ENCODE data around the gene TMEM184B. TPM values are rescaled to one million over a fixed set of nuclear protein-coding genes. Genes with fewer than 3 reads are reported as not detected.

The TMEM184B gene
- total RNA-seq, 1 donor from 2014 or later, result 62.8 TPM

DNA sequence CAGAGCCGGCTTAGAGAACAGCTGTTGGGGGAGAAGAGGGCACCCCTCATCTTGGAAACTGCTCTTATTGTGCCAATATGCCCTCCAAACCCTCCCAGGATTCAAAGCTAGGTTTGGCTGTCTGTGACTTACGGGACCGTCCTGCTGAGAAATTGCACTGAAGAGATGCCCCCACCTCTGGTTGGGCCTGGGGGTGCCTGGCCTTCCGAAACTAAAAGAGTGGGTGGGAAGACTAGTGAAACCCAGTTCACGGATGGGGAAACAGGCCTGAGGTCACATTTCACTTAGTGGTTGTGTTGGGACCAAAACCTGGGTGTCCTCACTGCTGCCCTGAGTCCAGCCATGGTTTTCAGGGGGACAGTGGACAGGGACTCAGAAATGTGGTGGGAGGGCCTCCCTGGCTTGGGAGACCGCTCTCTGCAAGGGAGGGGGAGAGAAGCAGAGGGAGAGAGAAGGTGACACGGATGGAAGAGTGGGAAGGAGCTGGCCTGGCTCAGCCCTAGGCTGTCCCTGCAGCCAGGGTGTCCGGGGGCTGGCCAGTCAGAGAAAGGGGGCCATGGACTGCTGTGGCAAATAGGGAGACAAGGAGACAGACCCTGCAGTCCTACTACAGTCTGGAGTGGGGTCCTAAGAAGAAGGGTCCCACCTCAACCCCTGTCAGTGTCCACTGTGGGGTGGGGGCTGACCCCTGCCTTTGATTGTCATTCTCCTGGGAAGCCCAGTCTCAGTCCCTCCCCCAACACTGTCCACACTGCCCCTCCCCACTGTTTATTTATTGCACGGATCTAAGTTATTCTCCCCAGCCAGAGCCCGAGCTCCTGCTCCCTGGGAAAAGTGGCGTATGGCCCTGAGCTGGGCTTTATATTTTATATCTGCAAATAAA is 57.4 kb downstream of the TMEM184B start:
- no peak for DNase-seq (ENCODE audit: low spot score in 2 of 2, unreplicated experiment in 2 of 2)
- H3K4me1 Mint-ChIP-seq, result peaks cover 29% of the 10 kb centered on the region
- H3K9me3 Mint-ChIP-seq, result no peaks in the 10 kb centered on the region
- H3K27me3 Mint-ChIP-seq (ENCODE audit: low read depth), result peaks cover 13% of the 10 kb centered on the region
- TF ChIP-seq, protein P1, sequence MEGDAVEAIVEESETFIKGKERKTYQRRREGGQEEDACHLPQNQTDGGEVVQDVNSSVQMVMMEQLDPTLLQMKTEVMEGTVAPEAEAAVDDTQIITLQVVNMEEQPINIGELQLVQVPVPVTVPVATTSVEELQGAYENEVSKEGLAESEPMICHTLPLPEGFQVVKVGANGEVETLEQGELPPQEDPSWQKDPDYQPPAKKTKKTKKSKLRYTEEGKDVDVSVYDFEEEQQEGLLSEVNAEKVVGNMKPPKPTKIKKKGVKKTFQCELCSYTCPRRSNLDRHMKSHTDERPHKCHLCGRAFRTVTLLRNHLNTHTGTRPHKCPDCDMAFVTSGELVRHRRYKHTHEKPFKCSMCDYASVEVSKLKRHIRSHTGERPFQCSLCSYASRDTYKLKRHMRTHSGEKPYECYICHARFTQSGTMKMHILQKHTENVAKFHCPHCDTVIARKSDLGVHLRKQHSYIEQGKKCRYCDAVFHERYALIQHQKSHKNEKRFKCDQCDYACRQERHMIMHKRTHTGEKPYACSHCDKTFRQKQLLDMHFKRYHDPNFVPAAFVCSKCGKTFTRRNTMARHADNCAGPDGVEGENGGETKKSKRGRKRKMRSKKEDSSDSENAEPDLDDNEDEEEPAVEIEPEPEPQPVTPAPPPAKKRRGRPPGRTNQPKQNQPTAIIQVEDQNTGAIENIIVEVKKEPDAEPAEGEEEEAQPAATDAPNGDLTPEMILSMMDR (IDR thresholded peaks at IDR 0.05; ENCODE audit: unreplicated experiment), result no peak
- H3K27ac Mint-ChIP-seq, result peak overlapping the region; percentile 79
- peaks cover 4% of the 10 kb centered on the region for H3K36me3 Mint-ChIP-seq
- H3K4me3 Mint-ChIP-seq, result no peak overlapping the region

DNA sequence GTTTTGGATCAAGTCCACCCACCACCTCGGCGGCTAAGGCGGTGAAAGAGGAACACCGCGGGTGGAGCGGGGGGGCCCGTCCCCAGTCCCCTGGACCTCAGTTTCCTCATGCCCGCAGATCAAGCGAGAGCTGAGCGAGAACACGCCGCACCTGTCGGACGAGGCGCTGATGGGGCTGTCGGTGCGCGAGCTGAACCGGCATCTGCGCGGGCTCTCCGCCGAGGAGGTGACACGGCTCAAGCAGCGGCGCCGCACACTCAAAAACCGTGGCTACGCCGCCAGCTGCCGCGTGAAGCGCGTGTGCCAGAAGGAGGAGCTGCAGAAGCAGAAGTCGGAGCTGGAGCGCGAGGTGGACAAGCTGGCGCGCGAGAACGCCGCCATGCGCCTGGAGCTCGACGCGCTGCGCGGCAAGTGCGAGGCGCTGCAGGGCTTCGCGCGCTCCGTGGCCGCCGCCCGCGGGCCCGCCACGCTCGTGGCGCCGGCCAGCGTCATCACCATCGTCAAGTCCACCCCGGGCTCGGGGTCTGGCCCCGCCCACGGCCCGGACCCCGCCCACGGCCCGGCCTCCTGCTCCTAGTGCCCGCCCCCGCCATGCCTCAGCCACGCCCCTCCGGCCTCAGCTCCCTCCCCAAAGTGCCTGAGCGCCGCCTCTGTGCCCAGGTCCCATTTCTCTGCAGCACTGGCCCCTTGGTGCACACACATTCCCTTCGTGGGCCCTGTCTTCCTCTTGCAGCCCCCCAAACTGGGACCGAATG is 58.3 kb downstream of the TMEM184B start:
- Mint-ChIP-seq H3K9me3 (no peaks in the 10 kb centered on the region), H3K4me1 (peaks cover 29% of the 10 kb centered on the region), H3K36me3 (peaks cover 4% of the 10 kb centered on the region), H3K27me3 (ENCODE audit: low read depth) (peaks cover 13% of the 10 kb centered on the region), H3K27ac (peak overlapping the region; percentile 19), H3K4me3 (peak overlapping the region; percentile 48)
- TF ChIP-seq, protein P1 (IDR thresholded peaks at IDR 0.05; ENCODE audit: unreplicated experiment), result no peak
- peak; percentile 43 to 73 for DNase-seq (ENCODE audit: low spot score in 2 of 2, unreplicated experiment in 2 of 2)

DNA sequence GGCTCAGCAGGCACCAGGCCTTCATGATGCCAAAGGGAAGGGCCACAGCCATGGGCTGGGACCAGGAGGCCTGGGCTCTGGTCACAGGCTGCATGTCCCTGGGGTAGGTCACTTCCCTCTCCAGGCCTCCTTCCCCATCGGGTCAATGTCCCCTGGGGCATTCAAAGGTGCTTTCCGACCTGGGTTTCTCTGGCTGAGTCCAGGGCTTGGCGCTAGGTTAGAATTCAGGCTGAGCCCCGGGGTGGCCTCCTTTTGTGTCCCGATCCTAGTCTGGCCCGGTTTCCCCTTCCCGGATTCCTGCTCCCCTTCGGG is 58.9 kb downstream of the TMEM184B start:
- Mint-ChIP-seq H3K36me3 (peaks cover 4% of the 10 kb centered on the region), H3K27me3 (ENCODE audit: low read depth) (peaks cover 13% of the 10 kb centered on the region), H3K27ac (no peak overlapping the region), H3K4me3 (peak overlapping the region; percentile 48), H3K9me3 (no peaks in the 10 kb centered on the region), H3K4me1 (peaks cover 23% of the 10 kb centered on the region)
- TF ChIP-seq, protein P1 (IDR thresholded peaks at IDR 0.05; ENCODE audit: unreplicated experiment), result no peak
- no peak for DNase-seq (ENCODE audit: low spot score in 2 of 2, unreplicated experiment in 2 of 2)

DNA sequence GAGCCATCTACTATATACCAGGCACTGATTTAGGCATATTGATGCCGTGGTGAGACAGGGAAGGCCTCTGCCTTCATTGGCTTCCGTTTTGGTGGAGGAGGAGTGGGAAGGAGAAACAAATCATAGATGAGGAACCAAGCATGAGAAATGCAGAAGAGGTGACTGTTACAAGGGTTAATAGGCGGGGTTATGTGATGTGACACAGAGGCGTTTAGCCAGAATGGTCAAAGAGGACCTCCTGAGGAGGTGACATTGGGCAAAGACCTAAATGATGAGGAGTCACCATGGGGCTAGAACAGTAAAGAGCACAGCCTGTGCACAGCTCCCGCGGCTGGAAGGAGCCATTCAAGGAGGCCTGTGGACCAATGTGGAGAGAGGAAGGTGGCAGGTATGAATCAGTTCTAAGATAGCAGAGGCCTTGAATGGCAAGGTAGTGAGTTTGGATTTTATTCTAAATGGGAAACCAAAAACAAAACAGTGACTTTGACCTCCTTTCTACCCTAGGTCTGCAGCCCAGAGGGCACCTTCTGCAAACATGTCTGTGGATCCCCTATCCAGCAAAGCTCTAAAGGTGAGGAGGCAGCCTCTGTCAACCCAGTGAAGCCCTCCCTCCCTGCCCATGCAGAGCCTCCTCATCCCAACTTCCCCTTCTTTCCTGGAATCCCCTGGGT is 59.4 kb downstream of the TMEM184B start:
- H3K36me3 Mint-ChIP-seq, result peaks cover 4% of the 10 kb centered on the region
- H3K27me3 Mint-ChIP-seq (ENCODE audit: low read depth), result peaks cover 13% of the 10 kb centered on the region
- no peak for DNase-seq (ENCODE audit: low spot score in 2 of 2, unreplicated experiment in 2 of 2)
- no peaks in the 10 kb centered on the region for H3K9me3 Mint-ChIP-seq
- peaks cover 19% of the 10 kb centered on the region for H3K4me1 Mint-ChIP-seq
- H3K27ac Mint-ChIP-seq, result peak overlapping the region; percentile 31
- no peak overlapping the region for H3K4me3 Mint-ChIP-seq
- TF ChIP-seq, protein P1 (IDR thresholded peaks at IDR 0.05; ENCODE audit: unreplicated experiment), result no peak

DNA sequence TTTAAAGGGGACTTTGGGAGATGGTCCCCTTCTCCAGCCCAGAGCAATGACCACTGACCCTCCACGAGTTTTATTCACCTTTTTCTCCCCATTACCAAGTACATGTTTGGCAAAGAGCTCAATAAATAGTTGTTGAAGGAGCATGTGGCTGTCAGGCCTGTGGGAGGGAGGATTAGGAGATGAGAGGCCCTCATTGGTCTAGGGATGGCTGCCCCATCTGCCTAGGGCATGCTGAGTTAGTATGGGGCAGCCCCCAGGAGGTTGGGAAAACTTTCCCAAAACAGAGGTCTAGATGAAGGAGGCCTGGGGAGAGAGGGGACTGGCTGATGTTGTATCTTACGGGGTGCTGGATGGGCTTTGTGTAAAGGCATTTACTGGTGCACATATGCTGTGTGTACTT is 60.4 kb downstream of the TMEM184B start:
- no peak for DNase-seq (ENCODE audit: low spot score in 2 of 2, unreplicated experiment in 2 of 2)
- no peak overlapping the region for H3K4me3 Mint-ChIP-seq
- TF ChIP-seq, protein P1 (IDR thresholded peaks at IDR 0.05; ENCODE audit: unreplicated experiment), result no peak
- H3K36me3 Mint-ChIP-seq, result peaks cover 4% of the 10 kb centered on the region
- H3K9me3 Mint-ChIP-seq, result no peaks in the 10 kb centered on the region
- peak overlapping the region; percentile 59 for H3K27ac Mint-ChIP-seq
- peaks cover 13% of the 10 kb centered on the region for H3K27me3 Mint-ChIP-seq (ENCODE audit: low read depth)
- peaks cover 9% of the 10 kb centered on the region for H3K4me1 Mint-ChIP-seq
